ENCODE data around the gene FOXL2. TPM values are rescaled to one million over a fixed set of nuclear protein-coding genes. Genes with fewer than 3 reads are reported as not detected.

Gene FOXL2
- total RNA-seq: 0.18 to 0.22 TPM in 2 of 3 replicates, not detected in the other
- long read RNA-seq: 0 reads

- peak within 1 kb of the TSS; percentile 71 for H3K4me3 Mint-ChIP-seq (ENCODE audit: unreplicated experiment)
- no peak for TF ChIP-seq CTCF (IDR thresholded peaks at IDR 0.05)
- no peak within 1 kb of the TSS for H3K27ac Mint-ChIP-seq (ENCODE audit: unreplicated experiment)
- H3K27me3 Mint-ChIP-seq (ENCODE audit: low read depth): peaks cover 82% of the 10 kb centered on the region
- DNase-seq (ENCODE audit: low spot score): no peak
- peaks cover 21% of the 10 kb centered on the region for H3K4me1 Mint-ChIP-seq (ENCODE audit: low read depth)
- H3K9me3 Mint-ChIP-seq (ENCODE audit: low read depth): no peaks in the 10 kb centered on the region
- H3K36me3 Mint-ChIP-seq (ENCODE audit: low read depth): peaks cover 5% of the 10 kb centered on the region
Measured at GRCh38 chr3:138946663-138947494, at the start of gene FOXL2, which contains the start of gene FOXL2NB. TSS of gene FOXL2 (minus strand) at chr3:138947137. CDS start at chr3:138946722, 415 bp downstream. TSS of gene FOXL2NB (plus strand) at chr3:138947217. CDS start at chr3:138947365, 148 bp downstream.

- DNase-seq (ENCODE audit: low spot score): no peak
- H3K4me1 Mint-ChIP-seq (ENCODE audit: low read depth): no peaks in the 10 kb centered on the region
- H3K9me3 Mint-ChIP-seq (ENCODE audit: low read depth): peaks cover 2% of the 10 kb centered on the region
- H3K27me3 Mint-ChIP-seq (ENCODE audit: low read depth): peaks cover 36% of the 10 kb centered on the region
- no peak for TF ChIP-seq CTCF (IDR thresholded peaks at IDR 0.05)
- H3K36me3 Mint-ChIP-seq (ENCODE audit: low read depth): no peaks in the 10 kb centered on the region
- H3K4me3 Mint-ChIP-seq (ENCODE audit: unreplicated experiment): no peak overlapping the region
- no peak overlapping the region for H3K27ac Mint-ChIP-seq (ENCODE audit: unreplicated experiment)
Measured at GRCh38 chr3:138995706-138996105, 48.8 kb upstream of the FOXL2 start.

GRCh38 chr3:138987181-138987580 lies 40.2 kb upstream of the FOXL2 start:
- H3K4me3 Mint-ChIP-seq (ENCODE audit: unreplicated experiment): no peak overlapping the region
- H3K27me3 Mint-ChIP-seq (ENCODE audit: low read depth): peaks cover 26% of the 10 kb centered on the region
- TF ChIP-seq CTCF (IDR thresholded peaks at IDR 0.05): no peak
- no peak for DNase-seq (ENCODE audit: low spot score)
- no peaks in the 10 kb centered on the region for H3K9me3 Mint-ChIP-seq (ENCODE audit: low read depth)
- no peak overlapping the region for H3K27ac Mint-ChIP-seq (ENCODE audit: unreplicated experiment)
- no peaks in the 10 kb centered on the region for H3K4me1 Mint-ChIP-seq (ENCODE audit: low read depth)
- H3K36me3 Mint-ChIP-seq (ENCODE audit: low read depth): no peaks in the 10 kb centered on the region

DNA sequence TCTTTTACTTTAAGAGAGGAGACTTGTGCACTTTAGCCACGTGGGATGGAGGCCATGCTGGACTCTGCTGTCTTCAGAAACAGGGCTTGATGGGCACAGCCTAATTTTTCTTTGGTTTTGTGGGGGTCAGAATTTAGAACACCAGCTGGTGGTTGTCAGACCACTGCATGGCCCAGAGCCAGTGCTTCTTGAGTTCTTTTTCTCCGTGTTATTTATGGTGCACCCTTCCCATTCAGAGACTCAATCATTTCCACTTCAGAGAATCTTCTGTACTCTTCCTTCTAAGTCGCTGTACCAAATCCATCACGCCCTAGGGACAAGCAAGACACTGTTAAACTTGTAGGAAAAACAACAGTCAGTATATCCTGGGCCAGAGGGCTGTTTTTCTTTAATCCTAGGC lies 39.0 kb upstream of the FOXL2 start:
- Mint-ChIP-seq H3K27me3 (ENCODE audit: low read depth) (peaks cover 29% of the 10 kb centered on the region), H3K4me3 (ENCODE audit: unreplicated experiment) (no peak overlapping the region), H3K27ac (ENCODE audit: unreplicated experiment) (no peak overlapping the region), H3K4me1 (ENCODE audit: low read depth) (no peaks in the 10 kb centered on the region), H3K9me3 (ENCODE audit: low read depth) (no peaks in the 10 kb centered on the region), H3K36me3 (ENCODE audit: low read depth) (no peaks in the 10 kb centered on the region)
- no peak for DNase-seq (ENCODE audit: low spot score)
- no peak for TF ChIP-seq CTCF (IDR thresholded peaks at IDR 0.05)

DNA sequence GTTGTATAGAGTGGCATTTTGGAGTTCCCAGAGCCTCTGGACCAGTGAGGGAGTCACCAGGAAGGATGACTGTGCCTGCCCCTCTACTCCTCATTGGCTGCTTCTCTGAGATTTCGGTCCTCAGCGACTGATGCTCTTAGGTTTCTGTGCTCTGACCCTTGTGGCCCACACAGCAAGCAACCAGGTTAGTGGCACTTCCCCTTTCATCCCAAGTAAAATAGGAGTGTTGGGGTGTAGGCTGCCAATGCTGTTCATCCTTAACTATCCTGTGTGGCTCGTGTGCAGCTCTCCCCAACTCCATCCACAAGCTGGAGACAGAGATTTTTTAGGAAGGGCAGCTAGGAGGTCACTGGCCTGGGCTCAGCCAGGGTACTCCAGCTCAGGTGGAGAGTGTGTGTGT lies 37.9 kb upstream of the FOXL2 start:
- TF ChIP-seq CTCF (IDR thresholded peaks at IDR 0.05): no peak
- H3K36me3 Mint-ChIP-seq (ENCODE audit: low read depth): no peaks in the 10 kb centered on the region
- H3K9me3 Mint-ChIP-seq (ENCODE audit: low read depth): no peaks in the 10 kb centered on the region
- H3K4me1 Mint-ChIP-seq (ENCODE audit: low read depth): no peaks in the 10 kb centered on the region
- H3K4me3 Mint-ChIP-seq (ENCODE audit: unreplicated experiment): no peak overlapping the region
- H3K27me3 Mint-ChIP-seq (ENCODE audit: low read depth): peaks cover 29% of the 10 kb centered on the region
- no peak overlapping the region for H3K27ac Mint-ChIP-seq (ENCODE audit: unreplicated experiment)
- DNase-seq (ENCODE audit: low spot score): no peak
